GM12891 (cell line): ENCODE data around the gene CHRM2.

Experiments
- PAX5 ChIP-seq: IDR thresholded peaks from 2 replicates; pipeline ENCODE4 v1.6.1; 2011; ENCODE audit warnings: low read length, moderate library complexity, mild to moderate bottlenecking; ENCODE audit not compliant: insufficient read depth, severe bottlenecking
- POLR2A ChIP-seq: IDR thresholded peaks from 2 replicates; pipeline ENCODE4 v1.6.1; 2011; ENCODE audit warnings: low read depth, low read length, control low read depth
- POLR2AphosphoS5 ChIP-seq: IDR thresholded peaks from 2 replicates; pipeline ENCODE4 v1.6.1; 2011; ENCODE audit warnings: low read depth, low read length, control low read depth
- SPI1 ChIP-seq: IDR thresholded peaks from 2 replicates; pipeline ENCODE4 v1.6.1; 2011; ENCODE audit warnings: low read depth, low read length, control low read depth
- TAF1 ChIP-seq: IDR thresholded peaks from 2 replicates; pipeline ENCODE4 v1.6.1; 2011; ENCODE audit warnings: low read depth, low read length, control low read depth

GRCh38 chr7:136925556-136925955 is 57.1 kb downstream of the CHRM2 start:
- TF ChIP-seq POLR2A (no peak), POLR2AphosphoS5 (no peak), TAF1 (no peak), SPI1 (no peak), PAX5 (no peak)
